ENCODE data around the gene STMND1.
"Not testable (repeated sequence)": the region's sequence is repeated elsewhere in the genome, so short reads cannot be mapped to it uniquely, and the experiment has no call there.

STMND1 gene

GRCh38 chr6:17062871-17063440, 38.9 kb upstream of the STMND1 start:
- no peak for DNase-seq (ENCODE audit: extremely low spot score)
- ChIA-PET POLR2A (no interaction called here), CTCF (no interaction called here)

DNA sequence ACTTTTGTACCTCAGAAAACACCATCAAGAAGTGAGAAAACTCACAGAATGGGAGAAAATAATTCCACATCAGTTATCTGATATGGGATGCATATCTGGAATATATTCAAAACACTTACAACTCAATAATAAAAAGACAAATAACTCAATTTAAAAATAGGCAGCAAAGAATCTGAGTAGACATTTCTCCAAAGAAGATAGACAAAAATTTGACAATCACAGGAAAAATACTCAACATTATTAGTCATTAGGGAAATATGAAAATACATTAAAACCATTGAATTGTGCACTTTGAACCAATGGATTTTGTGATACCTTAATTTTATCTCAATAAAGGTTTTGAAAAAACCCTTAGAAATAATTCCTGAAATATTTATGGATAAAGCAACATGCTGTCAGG, 36.9 kb upstream of the STMND1 start:
- TF ChIP-seq FOXA1 (IDR thresholded peaks at IDR 0.05): no peak
- no peak for TF ChIP-seq LEF1 (IDR thresholded peaks at IDR 0.05; ENCODE audit: borderline replicate concordance)
- no peak for TF ChIP-seq SUZ12 (IDR thresholded peaks at IDR 0.05)
- TF ChIP-seq FOXM1 (IDR thresholded peaks at IDR 0.05; ENCODE audit: borderline replicate concordance): no peak
- no peak for TF ChIP-seq SP1 (IDR thresholded peaks at IDR 0.05)
- no peak for TF ChIP-seq CTBP1 (IDR thresholded peaks at IDR 0.05; ENCODE audit: borderline replicate concordance)
- TF ChIP-seq HDGF (IDR thresholded peaks at IDR 0.05; ENCODE audit: borderline replicate concordance): no peak
- CTCF ChIA-PET: no interaction called here
- POLR2A ChIA-PET: no interaction called here
- DNase-seq (ENCODE audit: extremely low spot score): no peak

More at GRCh38 chr6:17062871-17063440, 38.9 kb upstream of the STMND1 start:
- TF ChIP-seq FOXM1 (IDR thresholded peaks at IDR 0.05; ENCODE audit: borderline replicate concordance): no peak

DNA sequence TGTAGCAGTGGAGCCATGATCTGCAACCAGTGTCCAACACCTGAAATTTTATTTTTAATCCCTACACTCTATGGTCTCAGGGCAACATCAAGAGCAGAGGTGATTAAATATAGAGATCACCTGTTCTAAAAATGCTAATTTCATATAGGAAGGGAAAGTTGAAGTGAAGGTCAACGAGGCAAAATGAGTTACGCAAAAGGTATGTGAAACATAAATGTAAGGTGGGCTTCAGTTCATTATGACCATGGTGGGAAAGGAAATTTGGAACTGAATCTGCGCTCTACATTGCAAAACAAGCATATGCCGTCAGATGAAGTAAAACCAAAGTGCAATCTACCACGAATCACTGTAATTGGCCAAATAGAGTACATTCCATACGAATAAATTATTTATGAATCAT, 35.2 kb upstream of the STMND1 start:
- TF ChIP-seq ZNF384 (IDR thresholded peaks at IDR 0.05) (no peak), NFRKB (IDR thresholded peaks at IDR 0.05) (no peak), FOXK2 (IDR thresholded peaks at IDR 0.05) (no peak), SP1 (IDR thresholded peaks at IDR 0.05) (no peak), PKNOX1 (IDR thresholded peaks at IDR 0.05) (no peak), LEF1 (IDR thresholded peaks at IDR 0.05; ENCODE audit: borderline replicate concordance) (no peak), L3MBTL2 (conservative IDR thresholded peaks at IDR 0.05) (no peak), ELF4 (IDR thresholded peaks at IDR 0.05) (no peak), CTBP1 (IDR thresholded peaks at IDR 0.05; ENCODE audit: borderline replicate concordance) (no peak), HDGF (IDR thresholded peaks at IDR 0.05; ENCODE audit: borderline replicate concordance) (no peak), TARDBP (IDR thresholded peaks at IDR 0.05) (no peak)
- POLR2A ChIA-PET: no interaction called here
- no peak for DNase-seq (ENCODE audit: extremely low spot score)
- CTCF ChIA-PET: no interaction called here

DNA sequence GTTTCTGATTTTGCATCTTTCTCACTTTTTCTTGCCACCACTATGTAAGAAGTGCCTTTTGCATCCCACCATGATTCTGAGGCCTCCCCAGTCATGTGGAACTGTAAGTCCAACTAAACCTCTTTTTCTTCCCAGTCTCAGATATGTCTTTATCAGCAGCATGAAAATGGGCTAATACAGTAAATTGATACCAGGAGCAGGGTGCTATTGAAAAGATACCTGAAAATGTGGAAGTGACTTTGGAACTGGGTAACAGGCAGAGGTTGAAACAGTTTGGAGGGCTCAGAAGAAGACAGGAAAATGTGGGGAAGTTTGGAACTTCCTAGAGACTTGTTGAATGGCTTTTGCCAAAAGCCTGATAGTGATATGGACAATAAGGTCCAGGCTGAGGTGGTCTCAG, 32.9 kb upstream of the STMND1 start:
- CTCF ChIA-PET: not testable (repeated sequence)

DNA sequence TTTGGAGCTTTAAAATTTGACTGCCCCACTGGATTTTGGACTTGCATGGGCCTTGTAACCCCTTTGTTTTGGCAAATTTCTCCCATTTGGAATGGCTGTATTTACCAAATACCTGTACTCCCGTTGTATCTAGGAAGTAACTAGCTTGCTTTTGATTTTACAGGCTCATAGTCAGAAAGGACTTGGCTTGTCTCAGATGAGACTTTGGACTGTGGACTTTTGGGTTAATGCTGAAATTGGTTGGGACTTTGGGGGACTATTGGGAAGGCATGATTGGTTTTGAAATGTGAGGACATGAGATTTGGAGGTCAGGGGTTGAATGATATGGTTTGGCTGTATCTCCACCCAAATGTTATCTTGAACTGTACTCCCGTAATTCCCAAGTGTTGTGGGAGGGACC, 31.4 kb upstream of the STMND1 start:
- POLR2A ChIA-PET; DNase-seq (ENCODE audit: extremely low spot score); CTCF ChIA-PET: not testable (repeated sequence)

More for the DNA sequence above, 32.9 kb upstream of the STMND1 start:
- POLR2A ChIA-PET; DNase-seq (ENCODE audit: extremely low spot score): not testable (repeated sequence)

DNA sequence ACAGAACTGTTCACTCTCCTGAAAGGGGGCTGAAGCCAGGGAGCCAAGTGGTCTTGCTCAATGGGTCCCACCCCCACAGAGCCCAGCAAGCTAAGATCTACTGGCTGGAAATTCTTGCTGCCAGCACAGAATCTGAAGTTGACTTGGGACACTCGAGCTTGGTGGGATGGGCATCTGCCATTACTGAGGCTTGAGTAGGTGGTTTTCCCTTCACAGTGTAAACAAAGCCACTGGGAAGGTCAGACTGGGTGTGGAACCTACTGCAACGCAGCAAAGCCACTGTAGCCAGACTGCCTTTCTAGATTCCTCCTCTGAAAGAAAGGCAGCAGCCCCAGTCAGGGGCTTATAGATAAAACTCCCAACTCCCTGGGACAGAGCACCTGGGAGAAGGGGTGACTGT, 28.3 kb upstream of the STMND1 start:
- DNase-seq (ENCODE audit: extremely low spot score); CTCF ChIA-PET; POLR2A ChIA-PET: not testable (repeated sequence)

GRCh38 chr6:17081273-17081672, 20.6 kb upstream of the STMND1 start:
- POLR2A ChIA-PET: no interaction called here
- TF ChIP-seq PKNOX1 (IDR thresholded peaks at IDR 0.05) (no peak), ARNT (IDR thresholded peaks at IDR 0.05) (no peak), LEF1 (IDR thresholded peaks at IDR 0.05; ENCODE audit: borderline replicate concordance) (no peak), FOXA1 (IDR thresholded peaks at IDR 0.05) (no peak), SUZ12 (IDR thresholded peaks at IDR 0.05) (no peak), HDGF (IDR thresholded peaks at IDR 0.05; ENCODE audit: borderline replicate concordance) (no peak), ZNF384 (IDR thresholded peaks at IDR 0.05) (no peak), FOXK2 (IDR thresholded peaks at IDR 0.05) (no peak), L3MBTL2 (conservative IDR thresholded peaks at IDR 0.05) (no peak), TARDBP (IDR thresholded peaks at IDR 0.05) (no peak), FOXM1 (IDR thresholded peaks at IDR 0.05; ENCODE audit: borderline replicate concordance) (no peak), NFRKB (IDR thresholded peaks at IDR 0.05) (no peak), ELF4 (IDR thresholded peaks at IDR 0.05) (no peak), SP1 (IDR thresholded peaks at IDR 0.05) (no peak)
- CTCF ChIA-PET: no interaction called here
- DNase-seq (ENCODE audit: extremely low spot score): no peak

- DNase-seq (ENCODE audit: extremely low spot score): no peak
- ChIA-PET POLR2A (no interaction called here), CTCF (no interaction called here)
- TF ChIP-seq ZNF384 (IDR thresholded peaks at IDR 0.05) (no peak), FOXK2 (IDR thresholded peaks at IDR 0.05) (no peak), BHLHE40 (IDR thresholded peaks at IDR 0.05; ENCODE audit: borderline replicate concordance) (no peak), HDGF (IDR thresholded peaks at IDR 0.05; ENCODE audit: borderline replicate concordance) (no peak), CTBP1 (IDR thresholded peaks at IDR 0.05; ENCODE audit: borderline replicate concordance) (no peak), NFRKB (IDR thresholded peaks at IDR 0.05) (no peak)
These were observed 19.9 kb upstream of the STMND1 start for GRCh38 chr6:17081860-17082508.

Data from HEK293T (cell line).